ENCODE measurements around the gene PANK4.

DNA sequence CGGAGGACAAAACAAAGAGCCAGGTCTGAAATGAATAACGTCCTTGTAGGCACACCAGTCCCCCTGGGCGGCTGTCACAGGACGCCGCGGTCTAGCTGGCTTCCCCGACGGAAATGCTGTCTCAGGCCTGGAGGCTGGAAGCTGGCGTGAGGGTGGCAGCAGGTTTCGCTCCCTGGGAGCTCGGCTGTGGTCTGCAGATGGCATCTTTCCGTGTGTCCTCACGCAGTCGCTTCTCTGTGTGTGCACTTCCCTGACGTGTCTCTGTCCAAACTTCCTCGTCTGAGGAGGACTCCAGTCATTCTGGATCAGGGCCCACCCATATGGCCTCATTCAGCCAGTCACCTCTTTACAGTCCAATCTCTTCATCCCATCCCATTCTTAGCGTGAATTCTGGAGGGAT lies 43.9 kb upstream of the PANK4 start:
- TF ChIP-seq POLR2A (IDR thresholded peaks at IDR 0.05) (no peak), CTCF (IDR thresholded peaks at IDR 0.05) (no peak)

Data from body of pancreas (tissue), 4 donors.